Neural crest cell (in vitro differentiated cells): ENCODE results near the gene C10orf105. TPM values are rescaled to one million over a fixed set of nuclear protein-coding genes. Genes with fewer than 3 reads are reported as not detected.

Experiments
- DNase-seq: peaks from one replicate; pipeline ENCODE4 v3.0.0; 2021; ENCODE audit warnings: low read depth, mixed read lengths, low spot score
- H3K27ac Mint-ChIP-seq: one replicate; pipeline ENCODE4 v1.8.0; 2021; ENCODE audit warnings: mild to moderate bottlenecking, mixed read lengths; ENCODE audit not compliant: unreplicated experiment
- H3K27me3 Mint-ChIP-seq: 2 replicates; pipeline ENCODE4 v1.8.0; 2021; ENCODE audit warnings: low read depth, mild to moderate bottlenecking, mixed read lengths
- H3K36me3 Mint-ChIP-seq: 2 replicates; pipeline ENCODE4 v1.8.0; 2021; ENCODE audit warnings: low read depth, mild to moderate bottlenecking, mixed read lengths
- H3K4me1 Mint-ChIP-seq: 2 replicates; pipeline ENCODE4 v1.8.0; 2021; ENCODE audit warnings: mixed read lengths
- H3K4me3 Mint-ChIP-seq: one replicate; pipeline ENCODE4 v1.8.0; 2021; ENCODE audit warnings: mild to moderate bottlenecking, mixed read lengths
- H3K9me3 Mint-ChIP-seq: 2 replicates; pipeline ENCODE4 v1.8.0; 2021; ENCODE audit warnings: mixed read lengths
- total RNA-seq: library from RNA; stranded (reverse); gene quantifications from 2 replicates; pipeline ENCODE4 v1.2.1, GENCODE V29; 2021
- TF ChIP-seq, protein P1 (sequence below): fragments of 200-600 bp; sonication (generic); conservative IDR thresholded peaks from 2 replicates; pipeline ENCODE4 v1.5.0; 2021; ENCODE audit warnings: antibody characterized with exemption, mild to moderate bottlenecking

Gene C10orf105
- total RNA-seq, 1 donor from 2014 or later = 0.12 TPM

DNA sequence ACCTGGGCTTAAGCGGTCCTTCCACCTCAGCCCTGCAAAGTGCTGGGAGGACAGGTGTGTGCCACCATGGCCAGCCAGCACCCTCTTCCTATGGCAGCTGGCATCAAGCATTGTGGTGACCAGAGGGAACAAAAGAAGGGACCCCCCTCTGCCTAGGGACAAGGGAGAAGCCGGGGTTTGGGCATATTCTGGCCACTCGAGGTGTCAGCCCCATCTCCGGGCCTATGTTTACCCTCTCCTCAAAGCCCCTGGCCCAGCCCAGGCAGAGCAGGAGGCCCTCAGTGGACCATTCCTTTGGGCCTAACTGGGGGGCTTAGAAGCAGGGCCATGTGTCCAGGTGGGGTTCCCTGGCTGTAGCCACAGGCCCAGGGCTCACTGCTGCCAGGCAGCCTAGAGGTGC is 29.8 kb upstream of the C10orf105 start:
- Mint-ChIP-seq H3K36me3 (no peaks in the 10 kb centered on the region), H3K4me3 (no peak overlapping the region), H3K27ac (no peak overlapping the region), H3K27me3 (no peaks in the 10 kb centered on the region), H3K4me1 (peaks cover 23% of the 10 kb centered on the region), H3K9me3 (no peaks in the 10 kb centered on the region)
- TF ChIP-seq, protein P1, sequence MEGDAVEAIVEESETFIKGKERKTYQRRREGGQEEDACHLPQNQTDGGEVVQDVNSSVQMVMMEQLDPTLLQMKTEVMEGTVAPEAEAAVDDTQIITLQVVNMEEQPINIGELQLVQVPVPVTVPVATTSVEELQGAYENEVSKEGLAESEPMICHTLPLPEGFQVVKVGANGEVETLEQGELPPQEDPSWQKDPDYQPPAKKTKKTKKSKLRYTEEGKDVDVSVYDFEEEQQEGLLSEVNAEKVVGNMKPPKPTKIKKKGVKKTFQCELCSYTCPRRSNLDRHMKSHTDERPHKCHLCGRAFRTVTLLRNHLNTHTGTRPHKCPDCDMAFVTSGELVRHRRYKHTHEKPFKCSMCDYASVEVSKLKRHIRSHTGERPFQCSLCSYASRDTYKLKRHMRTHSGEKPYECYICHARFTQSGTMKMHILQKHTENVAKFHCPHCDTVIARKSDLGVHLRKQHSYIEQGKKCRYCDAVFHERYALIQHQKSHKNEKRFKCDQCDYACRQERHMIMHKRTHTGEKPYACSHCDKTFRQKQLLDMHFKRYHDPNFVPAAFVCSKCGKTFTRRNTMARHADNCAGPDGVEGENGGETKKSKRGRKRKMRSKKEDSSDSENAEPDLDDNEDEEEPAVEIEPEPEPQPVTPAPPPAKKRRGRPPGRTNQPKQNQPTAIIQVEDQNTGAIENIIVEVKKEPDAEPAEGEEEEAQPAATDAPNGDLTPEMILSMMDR = no peak
- DNase-seq = no peak

DNA sequence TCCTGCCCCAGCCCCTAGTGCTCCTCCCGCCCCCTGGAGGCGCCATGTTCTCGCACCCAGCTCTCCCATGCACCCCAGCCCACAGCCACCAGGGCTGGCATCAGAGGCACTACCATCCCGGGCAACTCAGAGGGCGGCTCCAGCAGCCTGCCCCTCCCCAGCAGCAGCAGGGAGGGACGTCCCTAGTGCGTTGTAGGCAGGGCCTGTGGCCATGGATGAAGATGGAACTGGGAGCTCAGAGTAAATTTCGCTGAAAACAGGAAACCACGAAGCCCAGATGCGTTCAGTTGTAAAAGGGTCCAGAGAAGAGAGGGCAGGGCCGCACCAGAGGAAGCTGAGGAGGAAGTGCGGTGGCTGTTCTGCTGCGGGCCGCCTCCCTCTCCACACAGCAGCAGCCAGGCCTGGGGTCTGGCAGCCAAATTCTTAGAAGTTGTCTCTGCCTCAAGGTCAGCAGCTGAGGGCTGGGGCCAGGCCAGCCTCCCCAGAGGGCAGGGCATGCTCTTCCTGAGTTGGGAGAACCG is 29.2 kb upstream of the C10orf105 start:
- peak overlapping the region; percentile 62 for H3K27ac Mint-ChIP-seq
- H3K4me3 Mint-ChIP-seq = no peak overlapping the region
- TF ChIP-seq, protein P1 = no peak
- peaks cover 23% of the 10 kb centered on the region for H3K4me1 Mint-ChIP-seq
- no peaks in the 10 kb centered on the region for H3K27me3 Mint-ChIP-seq
- no peak for DNase-seq
- no peaks in the 10 kb centered on the region for H3K36me3 Mint-ChIP-seq
- no peaks in the 10 kb centered on the region for H3K9me3 Mint-ChIP-seq

DNA sequence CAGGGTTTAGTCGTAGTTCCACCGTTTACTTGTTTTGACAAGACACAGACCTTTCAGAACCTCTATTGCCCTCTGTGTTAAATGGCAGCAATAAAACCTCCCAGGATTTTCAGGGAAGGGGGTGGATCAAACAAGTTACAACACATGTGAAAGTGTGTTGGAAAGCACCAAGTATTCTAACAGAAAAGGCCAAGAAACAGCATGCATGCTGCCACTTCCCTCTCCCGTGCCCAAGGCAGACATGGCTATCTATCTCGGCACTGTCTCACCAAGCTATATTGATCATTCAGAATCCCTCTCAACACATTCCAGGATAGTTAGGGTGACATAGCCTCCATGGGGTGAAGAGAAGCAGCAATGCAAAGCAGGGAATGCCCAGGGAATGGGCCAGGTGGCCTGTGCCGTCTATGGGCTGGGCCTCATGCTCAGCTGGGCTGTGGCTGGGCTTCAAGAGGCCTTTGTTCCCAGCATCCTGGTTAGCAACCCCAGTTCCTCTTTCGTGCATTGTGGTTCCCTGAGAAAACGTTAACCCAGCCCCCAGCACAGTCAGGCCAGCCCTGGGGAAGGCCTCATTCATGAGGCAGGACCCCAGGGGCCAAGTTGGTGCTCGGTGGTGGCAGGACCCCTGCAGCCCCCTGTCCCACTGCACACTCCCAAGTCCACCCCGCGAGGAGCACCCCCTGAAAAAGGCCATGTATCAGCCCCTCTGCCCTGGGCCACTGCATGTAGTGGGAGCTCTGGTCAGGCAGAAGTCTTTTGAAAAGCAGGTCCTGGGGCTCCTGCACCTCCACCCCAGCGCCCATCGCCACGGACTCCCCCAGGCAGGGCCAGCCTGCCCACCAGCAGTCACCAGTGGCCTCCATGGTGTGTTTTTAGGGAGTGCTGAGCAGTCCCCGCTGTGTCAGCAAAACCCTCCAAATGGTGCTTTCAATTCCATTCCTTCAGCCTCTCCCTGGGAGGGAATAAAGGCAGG is 28.3 kb upstream of the C10orf105 start:
- Mint-ChIP-seq H3K4me3 (no peak overlapping the region), H3K9me3 (no peaks in the 10 kb centered on the region), H3K4me1 (peaks cover 23% of the 10 kb centered on the region), H3K36me3 (no peaks in the 10 kb centered on the region), H3K27ac (no peak overlapping the region), H3K27me3 (no peaks in the 10 kb centered on the region)
- no peak for DNase-seq
- TF ChIP-seq, protein P1 = no peak

DNA sequence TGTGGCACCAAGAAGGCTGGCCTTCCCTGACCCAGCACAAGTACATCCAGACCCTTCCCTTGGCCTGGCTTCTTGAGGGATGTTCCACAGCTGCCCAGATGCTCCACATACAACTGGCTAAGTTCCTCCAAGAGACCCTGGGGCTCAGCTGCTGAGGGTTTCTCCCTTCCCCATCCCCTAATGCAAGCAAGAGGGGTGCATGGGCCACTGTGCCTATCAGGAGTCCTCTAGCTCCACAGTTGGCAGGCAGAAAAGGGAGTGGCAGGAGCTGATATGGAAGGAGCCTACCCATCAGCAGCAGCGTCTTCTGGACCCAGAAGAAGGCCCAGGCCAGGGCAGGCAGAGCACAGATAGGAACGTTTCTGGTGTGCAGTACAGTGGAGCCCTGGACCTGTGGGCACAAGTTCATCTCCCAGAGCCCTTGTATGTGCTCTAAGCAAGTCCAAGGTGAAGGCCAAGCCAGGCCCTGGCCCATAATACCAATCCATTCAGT is 27.5 kb upstream of the C10orf105 start:
- Mint-ChIP-seq H3K36me3 (no peaks in the 10 kb centered on the region), H3K27me3 (no peaks in the 10 kb centered on the region), H3K4me1 (peaks cover 23% of the 10 kb centered on the region), H3K4me3 (no peak overlapping the region), H3K27ac (no peak overlapping the region), H3K9me3 (no peaks in the 10 kb centered on the region)
- TF ChIP-seq, protein P1 = no peak
- DNase-seq = no peak

DNA sequence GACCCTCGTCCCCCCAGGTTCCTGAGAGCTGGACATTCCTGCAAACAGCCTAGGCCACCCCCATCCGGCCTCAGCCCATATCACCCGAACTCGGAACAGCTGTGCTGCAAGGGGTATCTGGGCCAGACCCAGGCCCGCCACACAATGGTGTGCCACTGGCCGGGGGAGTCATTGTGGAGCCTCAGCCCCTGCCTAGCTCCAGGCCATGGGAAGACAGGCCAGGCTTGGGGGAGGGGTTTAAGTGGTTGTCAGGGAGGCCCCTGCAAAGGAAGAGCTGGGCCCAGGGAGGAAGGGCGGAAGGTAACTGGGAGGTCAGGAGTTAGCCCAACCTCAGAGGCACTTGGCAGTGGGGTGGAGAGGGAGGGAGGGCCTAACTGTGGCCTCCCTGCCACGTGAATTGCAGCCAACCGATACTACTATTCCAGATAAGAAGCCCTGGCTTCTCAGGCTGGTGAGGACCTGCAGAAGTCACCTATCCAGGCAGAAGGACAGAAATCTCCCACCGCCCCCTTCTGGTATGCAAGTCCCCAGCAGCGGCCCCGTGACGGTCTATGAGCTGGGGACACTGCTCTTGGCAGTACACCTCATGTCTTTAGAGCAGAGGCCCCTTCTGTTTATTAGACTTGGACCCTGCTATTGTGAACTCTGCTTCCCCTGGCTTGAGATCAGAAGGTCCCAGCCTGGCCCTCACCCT is 26.9 kb upstream of the C10orf105 start:
- no peaks in the 10 kb centered on the region for H3K9me3 Mint-ChIP-seq
- no peak for DNase-seq
- no peaks in the 10 kb centered on the region for H3K36me3 Mint-ChIP-seq
- TF ChIP-seq, protein P1 = no peak
- peaks cover 23% of the 10 kb centered on the region for H3K4me1 Mint-ChIP-seq
- no peaks in the 10 kb centered on the region for H3K27me3 Mint-ChIP-seq
- H3K4me3 Mint-ChIP-seq = no peak overlapping the region
- H3K27ac Mint-ChIP-seq = peak overlapping the region; percentile 81
